GM18861 (cell line): ENCODE measurements around the gene TARS2.
A peak's percentile ranks its signal among the peaks of the same experiment; 100 is the strongest.

Experiments
- ATAC-seq: cut with Tn5 transposase; IDR thresholded peaks from one replicate; pipeline ENCODE4 v1.9.1; 2021; ENCODE audit not compliant: unreplicated experiment

The TARS2 gene

DNA sequence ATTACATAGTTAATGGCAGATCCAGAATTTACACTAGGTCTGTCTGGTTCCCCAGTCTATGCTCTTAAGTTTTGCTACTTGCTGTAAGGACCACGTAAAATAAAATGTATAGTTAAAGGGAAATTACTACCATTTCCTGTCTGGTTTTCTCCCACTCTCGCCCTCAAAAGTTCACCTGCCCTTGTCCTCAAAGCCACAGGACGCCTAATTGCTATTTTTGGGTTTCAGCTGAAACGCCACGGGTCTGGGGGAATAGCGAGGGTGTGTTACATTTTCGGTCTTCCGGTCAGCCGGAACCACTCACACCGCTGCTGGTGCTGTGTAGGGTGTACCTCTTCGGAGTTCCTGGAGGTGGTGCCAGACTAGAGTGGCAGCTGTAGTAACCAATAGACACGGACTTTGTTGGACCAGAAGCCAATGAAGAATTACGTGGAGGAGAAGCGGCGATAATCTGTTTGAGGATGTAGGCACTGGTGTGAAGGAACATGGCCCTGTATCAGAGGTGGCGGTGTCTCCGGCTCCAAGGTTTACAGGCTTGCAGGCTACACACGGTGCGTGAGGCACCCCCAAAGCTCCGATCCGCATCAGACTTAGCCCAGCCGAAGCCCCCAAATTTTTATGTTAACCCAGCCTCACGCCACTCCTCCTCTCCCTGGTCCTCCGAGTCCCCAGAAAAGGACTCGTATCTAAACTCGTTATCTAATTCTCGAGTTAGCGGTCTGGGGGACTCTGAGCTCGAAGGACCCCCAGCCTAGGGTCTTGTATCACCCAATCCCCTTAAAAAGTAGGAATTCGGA is at the start of gene TARS2:
Gene TARS2 (plus strand): TSS at position 454 of the 797 bp plus-strand sequence. CDS start 32 bp downstream, at position 486.
- peak; percentile 98 for ATAC-seq

DNA sequence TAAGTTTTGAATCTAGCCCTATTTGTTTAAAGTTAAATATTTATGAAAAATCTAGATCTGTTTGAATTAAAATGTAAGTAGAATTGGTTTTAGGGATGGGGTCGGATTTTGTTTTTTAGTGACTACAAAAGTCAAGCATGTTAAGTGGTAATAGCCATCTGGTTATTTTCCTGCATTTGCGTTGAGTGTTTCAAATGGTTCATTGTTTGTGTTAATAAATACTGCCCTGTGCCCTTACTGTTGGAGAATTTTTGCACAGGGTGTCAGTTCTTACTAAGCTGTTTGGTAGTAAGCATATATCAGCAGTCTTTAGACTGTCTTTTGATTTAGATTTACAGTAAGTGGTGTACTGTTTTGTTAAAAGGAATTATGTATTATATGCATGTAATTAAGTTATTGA is 46.1 kb upstream of the TARS2 start:
- ATAC-seq, result no peak

GRCh38 chr1:150444232-150444631 is 43.0 kb upstream of the TARS2 start:
- ATAC-seq, result no peak

DNA sequence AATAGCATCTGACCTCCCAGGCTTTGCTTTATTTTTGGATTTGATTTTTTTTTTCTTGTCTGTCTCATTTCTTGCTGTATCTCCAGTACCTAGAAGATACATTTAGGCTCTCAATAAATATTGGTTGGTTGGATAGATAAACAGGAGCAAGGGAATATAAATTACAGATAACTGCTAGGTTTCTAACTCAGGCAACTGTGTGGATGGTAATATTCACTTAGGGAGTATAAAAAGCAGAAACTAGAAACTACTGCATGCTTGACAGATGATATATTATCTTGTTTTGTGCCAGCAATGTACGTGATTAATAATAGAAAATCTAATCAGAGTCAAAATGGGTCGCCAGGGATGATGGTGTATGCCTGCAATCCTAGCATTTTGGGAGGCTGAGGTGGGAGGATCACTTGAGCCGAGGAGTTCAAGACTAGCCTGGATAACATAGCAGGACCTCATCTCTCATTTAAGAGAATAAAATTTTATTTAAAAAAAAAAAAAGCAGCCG is 31.0 kb upstream of the TARS2 start:
- ATAC-seq, result no peak

DNA sequence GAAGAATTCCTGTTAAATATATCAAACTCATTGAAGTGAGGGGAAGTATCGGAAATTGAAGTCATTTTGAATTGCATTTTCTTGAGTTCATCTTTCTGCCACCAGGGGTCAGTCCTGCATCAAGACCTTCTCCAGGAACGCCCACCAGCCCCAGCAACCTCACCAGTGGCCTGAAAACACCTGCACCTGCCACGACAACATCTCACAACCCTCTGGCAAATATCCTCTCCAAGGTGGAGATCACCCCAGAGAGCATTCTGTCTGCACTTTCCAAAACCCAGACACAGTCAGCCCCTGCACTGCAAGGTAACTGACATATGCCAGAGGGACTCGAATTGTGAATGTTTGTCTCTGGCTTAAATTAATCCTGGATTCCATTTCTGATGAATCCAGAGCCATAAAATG is 22.8 kb upstream of the TARS2 start:
- ATAC-seq, result no peak

DNA sequence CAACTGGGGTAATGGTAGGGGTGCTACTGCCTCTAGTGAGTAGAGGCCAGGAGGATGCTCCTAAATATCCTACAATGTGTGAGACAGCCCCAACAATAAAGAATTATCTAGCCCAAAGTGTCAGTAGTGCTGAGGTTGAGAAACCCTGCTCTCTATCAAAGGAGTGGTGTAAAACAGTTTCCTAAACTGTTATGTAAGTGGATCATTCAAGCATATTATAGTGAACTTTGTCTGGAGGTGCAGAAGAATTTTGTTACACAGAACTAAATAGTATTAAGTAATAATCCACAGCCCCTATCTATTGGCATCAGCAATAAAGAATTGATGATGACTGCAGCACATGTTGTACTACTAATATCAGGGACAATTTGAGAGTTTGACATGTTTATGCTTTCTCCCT is 20.3 kb upstream of the TARS2 start:
- no peak for ATAC-seq

DNA sequence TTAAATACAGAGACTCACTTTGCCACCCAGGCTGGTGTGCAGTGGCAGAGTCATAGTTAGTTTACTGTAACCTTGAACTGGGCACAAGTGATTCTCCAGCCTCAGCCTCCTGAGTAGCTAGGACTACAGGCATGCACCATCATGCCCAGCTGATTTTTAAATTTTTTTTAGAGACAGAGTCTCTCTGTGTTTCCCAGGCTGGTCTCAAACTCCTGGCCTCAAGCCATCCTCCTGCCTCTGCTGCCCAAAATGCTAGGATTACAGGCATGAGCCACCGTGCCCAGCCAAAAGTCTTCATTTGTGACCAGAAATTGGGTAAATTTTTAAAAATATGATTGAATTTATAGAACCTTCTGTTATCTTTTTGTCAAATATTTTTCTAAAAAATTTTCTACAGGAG is 17.9 kb upstream of the TARS2 start:
- ATAC-seq, result no peak

DNA sequence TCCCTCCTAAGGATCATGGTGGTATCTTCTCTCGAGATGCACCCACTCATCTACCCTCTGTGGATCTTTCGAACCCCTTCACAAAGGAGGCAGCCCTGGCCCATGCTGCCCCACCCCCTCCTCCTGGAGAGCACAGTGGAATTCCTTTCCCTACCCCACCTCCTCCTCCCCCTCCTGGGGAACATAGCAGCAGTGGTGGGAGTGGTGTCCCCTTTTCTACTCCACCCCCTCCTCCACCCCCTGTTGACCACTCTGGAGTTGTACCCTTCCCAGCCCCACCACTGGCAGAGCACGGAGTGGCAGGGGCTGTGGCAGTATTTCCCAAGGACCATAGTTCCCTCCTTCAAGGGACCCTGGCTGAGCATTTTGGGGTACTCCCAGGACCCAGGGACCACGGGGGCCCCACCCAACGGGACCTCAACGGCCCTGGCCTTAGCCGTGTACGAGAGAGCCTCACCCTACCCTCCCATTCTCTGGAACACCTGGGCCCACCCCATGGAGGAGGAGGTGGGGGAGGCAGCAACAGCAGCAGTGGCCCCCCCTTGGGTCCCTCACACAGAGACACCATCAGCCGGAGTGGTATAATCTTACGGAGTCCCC is 14.5 kb upstream of the TARS2 start:
- ATAC-seq, result no peak

DNA sequence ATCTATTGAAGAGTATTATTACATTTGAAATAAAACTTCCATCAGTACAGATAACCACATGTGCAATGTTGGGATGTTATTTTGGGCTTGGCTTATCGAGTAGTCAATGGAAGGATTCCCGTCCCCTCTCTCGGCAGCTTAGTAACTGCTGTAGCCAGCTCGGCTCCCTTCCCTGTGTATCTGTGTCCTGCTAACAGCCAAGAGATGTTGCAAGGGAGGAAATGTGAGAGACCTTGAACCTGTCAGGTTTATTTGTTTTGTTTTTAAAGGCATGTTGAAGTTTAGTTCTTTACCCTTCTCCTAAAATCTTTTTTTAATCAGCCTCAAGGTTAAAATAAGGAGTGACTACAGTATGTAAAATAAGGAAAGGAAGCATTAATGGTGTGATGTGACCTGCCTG is 13.6 kb upstream of the TARS2 start:
- no peak for ATAC-seq

DNA sequence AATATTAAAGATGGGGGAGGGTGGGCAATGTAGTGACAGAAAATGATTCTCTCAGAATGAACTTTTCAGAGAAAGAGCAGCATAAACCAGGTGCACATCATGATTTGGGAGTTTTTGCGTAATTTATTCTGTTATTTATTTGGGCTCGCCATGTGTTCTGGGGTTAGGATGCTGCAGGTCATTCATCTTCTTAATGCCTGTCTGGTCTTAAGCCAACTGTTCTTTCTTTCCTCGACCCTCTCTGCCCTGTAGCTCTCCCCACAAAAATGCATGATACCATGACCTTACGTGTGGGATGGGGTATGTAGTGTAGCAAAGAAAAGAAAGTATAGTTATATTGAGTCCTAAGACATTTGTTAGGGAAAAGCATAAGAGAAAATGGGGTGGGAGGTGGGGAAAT is 12.3 kb upstream of the TARS2 start:
- ATAC-seq, result no peak

GRCh38 chr1:150476754-150477153 is 10.5 kb upstream of the TARS2 start:
- ATAC-seq, result no peak

DNA sequence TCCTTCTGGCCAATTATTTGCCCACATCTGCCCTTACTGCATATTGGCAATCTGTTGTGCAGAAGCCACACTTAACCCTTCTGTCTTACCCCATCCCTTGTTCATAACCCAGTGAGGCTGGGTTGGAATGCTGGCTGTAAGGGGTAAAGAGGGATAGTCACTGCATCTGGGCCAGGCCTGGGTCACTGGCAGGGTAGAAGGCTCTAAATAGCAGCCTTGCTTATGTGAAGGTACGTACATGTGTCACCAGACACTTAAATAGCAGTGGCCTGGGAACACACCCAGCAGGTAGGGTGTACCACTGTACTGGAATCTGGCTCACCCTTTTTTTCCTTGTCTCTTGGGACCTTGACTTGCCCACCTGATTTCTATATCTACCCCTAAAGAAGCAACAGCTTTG is 9.9 kb upstream of the TARS2 start:
- no peak for ATAC-seq

GRCh38 chr1:150477733-150478132 is 9.5 kb upstream of the TARS2 start:
- no peak for ATAC-seq

DNA sequence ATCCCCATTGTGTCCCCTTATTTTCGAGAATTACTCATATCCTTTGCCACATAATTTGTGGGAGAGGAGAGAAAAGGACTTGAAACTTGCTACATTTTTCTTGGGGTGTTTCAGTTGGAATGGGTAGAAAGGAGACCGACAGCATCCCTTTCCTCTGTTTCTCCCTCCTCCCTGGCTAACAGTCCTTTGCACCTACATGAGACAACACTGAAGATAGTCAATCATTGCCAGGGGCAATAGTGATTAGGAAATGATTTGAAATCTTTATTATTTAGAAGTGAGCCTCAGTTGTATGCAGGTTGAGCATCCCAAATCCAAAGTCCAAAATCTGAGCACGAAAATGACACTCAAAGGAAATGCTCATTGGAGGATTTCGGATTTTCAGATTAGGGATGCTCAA is 7.8 kb upstream of the TARS2 start:
- no peak for ATAC-seq

DNA sequence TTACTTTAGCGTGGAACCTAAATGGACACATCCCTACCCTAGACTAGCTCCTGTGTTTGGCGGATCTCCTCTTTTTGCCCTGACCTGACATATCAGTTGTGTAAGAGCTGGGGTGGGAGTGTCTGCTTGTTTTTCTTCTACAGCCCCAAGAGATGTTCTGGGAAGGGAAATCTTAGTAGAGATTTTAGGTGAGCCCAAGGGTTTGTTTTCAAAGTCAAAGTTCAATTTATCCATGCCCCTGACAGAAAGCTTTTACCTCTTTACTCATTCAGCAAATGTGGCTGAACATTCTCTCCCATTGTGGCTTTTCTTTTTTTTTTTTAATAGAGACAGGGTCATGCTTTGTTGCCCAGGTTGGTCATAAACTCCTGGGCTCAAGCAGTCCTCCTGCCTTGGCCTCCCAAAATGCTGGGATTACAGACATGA is 7.3 kb upstream of the TARS2 start:
- no peak for ATAC-seq

GRCh38 chr1:150484431-150484830 is 2.8 kb upstream of the TARS2 start:
- no peak for ATAC-seq

- no peak for ATAC-seq
Measured at GRCh38 chr1:150484861-150485260, 2.4 kb upstream of the TARS2 start.

DNA sequence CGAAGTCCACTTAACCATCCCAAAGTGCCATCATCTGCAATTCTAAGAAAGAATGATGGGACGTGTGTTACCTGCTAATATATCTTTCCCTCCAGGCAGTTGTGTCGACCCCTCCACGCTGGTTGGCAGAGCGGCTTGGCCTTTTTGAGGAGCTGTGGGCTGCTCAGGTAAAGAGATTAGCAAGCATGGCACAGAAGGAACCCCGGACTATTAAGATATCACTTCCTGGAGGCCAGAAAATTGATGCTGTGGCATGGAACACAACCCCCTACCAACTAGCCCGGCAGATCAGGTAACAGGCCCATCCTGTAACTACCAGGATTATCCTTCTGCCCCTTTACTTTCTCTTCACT is 520 bp downstream of the TARS2 start:
- no peak for ATAC-seq

DNA sequence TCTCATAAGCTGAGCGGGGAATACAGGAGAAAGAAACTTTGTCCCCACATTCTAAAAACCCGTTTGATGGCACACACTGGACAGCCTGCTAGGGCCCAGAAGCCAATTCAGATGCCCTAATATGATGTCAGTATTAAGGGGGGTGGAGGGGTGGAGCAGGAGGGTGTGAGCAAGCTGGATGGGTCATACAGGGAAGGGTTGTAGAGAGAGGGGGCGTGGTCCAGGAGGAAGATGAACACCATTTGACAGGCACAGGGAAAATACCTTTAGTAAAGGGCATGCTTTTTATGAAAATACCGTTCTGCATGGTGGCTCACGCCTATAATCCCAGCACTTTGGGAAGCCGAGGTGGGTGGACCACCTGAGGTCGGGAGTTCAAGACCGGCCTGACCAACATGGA is 6.0 kb downstream of the TARS2 start:
- no peak for ATAC-seq

- no peak for ATAC-seq
Measured at GRCh38 chr1:150498342-150498741, 11.1 kb downstream of the TARS2 start.

DNA sequence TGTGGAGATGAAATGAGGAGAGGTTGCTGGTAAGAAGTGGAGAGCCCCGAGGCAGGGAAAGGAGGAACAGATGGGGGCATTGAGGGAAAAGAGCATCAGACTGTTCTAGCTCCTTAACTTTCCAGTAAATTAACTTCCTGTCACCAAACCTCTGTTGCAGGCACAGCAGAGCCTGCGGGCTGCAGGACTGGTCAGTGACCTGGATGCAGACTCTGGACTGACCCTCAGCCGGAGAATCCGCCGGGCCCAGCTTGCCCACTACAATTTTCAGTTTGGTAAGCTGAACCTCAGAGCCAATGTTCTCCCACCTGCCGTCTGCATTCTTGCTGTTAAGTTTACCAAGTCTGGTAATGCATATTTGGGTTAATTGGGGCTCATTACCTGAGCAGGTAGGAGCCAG is 18.2 kb downstream of the TARS2 start:
- no peak for ATAC-seq
